CD14-positive monocyte (primary cell): ENCODE results near the gene CARS2. TPM values are rescaled to one million over a fixed set of nuclear protein-coding genes. Genes with fewer than 3 reads are reported as not detected.
A peak's percentile ranks its signal among the peaks of the same experiment; 100 is the strongest.

Experiments
- DNase-seq, 3 donors: peaks; one replicate each; pipeline ENCODE4 v3.0.0-alpha.2; 2011 to 2022
- H2AFZ ChIP-seq: 2 replicates; pipeline ENCODE4 v1.6.0; 2012; ENCODE audit warnings: mild to moderate bottlenecking, low read depth, low read length, inconsistent platforms; ENCODE audit not compliant: insufficient read depth, poor library complexity, severe bottlenecking
- H3K27ac ChIP-seq, 2 donors: 1 replicate in 1 of 2; 2 replicates in 1 of 2; pipeline ENCODE4 v1.5.1; 2012 to 2013; ENCODE audit warnings: low read length in 2 of 2, control low read depth in 1 of 2, inconsistent platforms in 1 of 2, low read depth in 1 of 2, mild to moderate bottlenecking in 1 of 2
- H3K27me3 ChIP-seq, 2 donors: one replicate each; pipeline versions ENCODE4 v1.6.0 to v1.6.1; 2011 to 2013; ENCODE audit warnings: low read length in 2 of 2; ENCODE audit not compliant: control insufficient read depth in 2 of 2, insufficient read depth in 2 of 2
- H3K36me3 ChIP-seq, 2 donors: replicated peaks in 1 of 2; 1 replicate in 1 of 2; 2 replicates in 1 of 2; pipeline versions ENCODE4 v1.5.1 to v1.6.1; 2012 to 2013; ENCODE audit warnings: low read length in 2 of 2, control low read depth in 1 of 2, inconsistent platforms in 1 of 2, mild to moderate bottlenecking in 1 of 2; ENCODE audit not compliant: insufficient read depth in 2 of 2, control insufficient read depth in 1 of 2
- H3K4me1 ChIP-seq, 2 donors: 1 replicate in 1 of 2; 2 replicates in 1 of 2; pipeline versions ENCODE4 v1.5.1 to v1.6.1; 2012 to 2013; ENCODE audit warnings: low read length in 2 of 2, control low read depth in 1 of 2, inconsistent platforms in 1 of 2, mild to moderate bottlenecking in 1 of 2, moderate library complexity in 1 of 2; ENCODE audit not compliant: insufficient read depth in 2 of 2, control insufficient read depth in 1 of 2
- H3K4me2 ChIP-seq: replicated peaks from 2 replicates; pipeline ENCODE3; 2012; ENCODE audit warnings: low read length, moderate library complexity, mild to moderate bottlenecking; ENCODE audit not compliant: poor library complexity, severe bottlenecking; ENCODE audit errors: extremely low read depth
- H3K4me3 ChIP-seq, 3 experiments: fragments of 200-600 bp in 1 of 3; sonication (generic) in 1 of 3; replicated peaks in 1 of 3; 1 replicate in 2 of 3; 2 replicates in 1 of 3; pipeline ENCODE4 v1.5.1; 2011 to 2013; ENCODE audit warnings: low read length in 3 of 3, mild to moderate bottlenecking in 3 of 3, control low read depth in 2 of 3, low read depth in 2 of 3, inconsistent platforms in 1 of 3, moderate library complexity in 1 of 3
- H3K79me2 ChIP-seq: 2 replicates; pipeline ENCODE4 v1.6.0; 2012; ENCODE audit warnings: mild to moderate bottlenecking, control low read depth, inconsistent platforms, low read length, moderate library complexity; ENCODE audit not compliant: insufficient read depth
- H3K9ac ChIP-seq: 2 replicates; pipeline ENCODE4 v1.6.0; 2017; ENCODE audit warnings: low read length, mild to moderate bottlenecking; ENCODE audit not compliant: insufficient read depth, poor library complexity, severe bottlenecking
- H3K9me3 ChIP-seq, 2 donors: replicated peaks in 1 of 2; 1 replicate in 1 of 2; 2 replicates in 1 of 2; pipeline versions ENCODE4 v1.5.1 to v1.6.1; 2012 to 2013; ENCODE audit warnings: low read length in 2 of 2, control low read depth in 1 of 2; ENCODE audit not compliant: control insufficient read depth in 1 of 2, insufficient read depth in 1 of 2
- H4K20me1 ChIP-seq: 2 replicates; pipeline ENCODE4 v1.6.0; 2012; ENCODE audit warnings: mild to moderate bottlenecking, low read length, control low read depth, moderate library complexity; ENCODE audit not compliant: insufficient read depth
- H3K27ac Mint-ChIP-seq, 7 donors: one replicate each; pipeline ENCODE4 v1.8.0; 2020; ENCODE audit warnings: mild to moderate bottlenecking in 7 of 7, mixed read lengths in 7 of 7, moderate library complexity in 6 of 7, inconsistent platforms in 2 of 7
- H3K27me3 Mint-ChIP-seq, 3 donors: one replicate each; pipeline ENCODE4 v1.8.0; 2021 to 2022; ENCODE audit warnings: low read depth in 3 of 3, mild to moderate bottlenecking in 3 of 3, mixed read lengths in 3 of 3, moderate library complexity in 3 of 3, inconsistent platforms in 1 of 3
- H3K36me3 Mint-ChIP-seq, 2 donors: one replicate each; pipeline ENCODE4 v1.8.0; 2020; ENCODE audit warnings: mixed read lengths in 2 of 2, inconsistent platforms in 1 of 2, mild to moderate bottlenecking in 1 of 2
- H3K4me1 Mint-ChIP-seq: one replicate; pipeline ENCODE4 v1.8.0; 2020; ENCODE audit warnings: mild to moderate bottlenecking, mixed read lengths
- H3K4me3 Mint-ChIP-seq, 2 donors: one replicate each; pipeline ENCODE4 v1.8.0; 2020; ENCODE audit warnings: mild to moderate bottlenecking in 2 of 2, mixed read lengths in 2 of 2, moderate library complexity in 1 of 2
- H3K9me3 Mint-ChIP-seq, 7 donors: one replicate each; pipeline ENCODE4 v1.8.0; 2020 to 2022; ENCODE audit warnings: mixed read lengths in 7 of 7, mild to moderate bottlenecking in 6 of 7, moderate library complexity in 6 of 7, inconsistent platforms in 2 of 7
- CTCF ChIP-seq: fragments of 200-600 bp; IDR thresholded peaks from one replicate; pipeline ENCODE4 v1.8.0; 2022; ENCODE audit warnings: antibody characterized with exemption, mild to moderate bottlenecking
- WGBS: methylation state at CpG from one replicate; pipeline ENCODE4 v1.1.5; 2013; ENCODE audit warnings: missing lambda C conversion rate; ENCODE audit not compliant: insufficient coverage; 5-methylcytosine and 5-hydroxymethylcytosine counted together
- intact Hi-C, 2 donors: fragments of 100-400 bp; cut with micrococcal nuclease; formaldehyde crosslinking; loops; one replicate each; pipeline versions ENCODE4 v1.15.0 to v1.15.1; 2023
- polyA plus RNA-seq, 3 donors: library from polyadenylated mRNA; depleted of rRNA in 1 of 3; unstranded in 2 of 3; stranded (reverse) in 1 of 3; fragments of 300-500 nt in 2 of 3; fragments of >200 nt in 1 of 3; fragmentation: Illumina TruSeq in 2 of 3; gene quantifications; 1 replicate in 2 of 3; 2 replicates in 1 of 3; pipeline ENCODE4 v1.2.3, GENCODE V29; 2012 to 2021

CARS2 gene
- polyA plus RNA-seq, 3 donors: 130 to 305 (median 227) TPM

GRCh38 chr13:110646442-110647364 lies 59.2 kb downstream of the CARS2 start:
- no peak overlapping the region for H3K4me3 ChIP-seq
- Mint-ChIP-seq H3K27me3 (peaks cover 0 to 2% (median 0%) of the 10 kb centered on the region in 3 donors), H3K4me3 (peak overlapping the region in 1 of 2 donors; percentile 24), H3K9me3 (no peaks in the 10 kb centered on the region), H3K4me1 (peaks cover 16% of the 10 kb centered on the region), H3K27ac (peak overlapping the region in 4 of 7 donors; percentile 40 to 66 (median 60)), H3K36me3 (peaks cover 78 to 95% of the 10 kb centered on the region in 2 donors)
- intact Hi-C loops: loop anchor here in 1 of 2 donors (5.0 kb wide), 1 partner anchor 171 kb away; no protein-coding TSS in a partner anchor
- H3K4me1 ChIP-seq: peaks cover 8 to 16% of the 10 kb centered on the region in 2 donors
- H4K20me1 ChIP-seq: peaks cover 88% of the 10 kb centered on the region
- no peak overlapping the region for H3K9ac ChIP-seq
- WGBS: 97% methylated on average over 26 of the region's 29 CpGs
- TF ChIP-seq CTCF: no peak
- peak overlapping the region in 1 of 2 donors; percentile 59 for H3K27ac ChIP-seq
- H3K36me3 ChIP-seq: peaks cover 89 to 99% of the 10 kb centered on the region in 2 donors
- H3K79me2 ChIP-seq: peaks cover 32% of the 10 kb centered on the region
- H3K4me2 ChIP-seq: no peak overlapping the region
- no peak for DNase-seq
- no peaks in the 10 kb centered on the region for H3K9me3 ChIP-seq
- H2AFZ ChIP-seq: no peak overlapping the region
- no peaks in the 10 kb centered on the region for H3K27me3 ChIP-seq

GRCh38 chr13:110645750-110646149 lies 60.2 kb downstream of the CARS2 start:
- WGBS: 96% methylated on average over 11 of the region's 15 CpGs
- Histone ChIP-seq H3K4me2 (no peak overlapping the region), H4K20me1 (peaks cover 88% of the 10 kb centered on the region), H3K9me3 (no peaks in the 10 kb centered on the region), H3K36me3 (peaks cover 90 to 99% of the 10 kb centered on the region in 2 donors), H3K4me1 (peaks cover 8 to 16% of the 10 kb centered on the region in 2 donors), H3K4me3 (no peak overlapping the region), H3K79me2 (peaks cover 23% of the 10 kb centered on the region), H3K27ac (peak overlapping the region in 1 of 2 donors; percentile 59), H2AFZ (no peak overlapping the region), H3K9ac (no peak overlapping the region), H3K27me3 (no peaks in the 10 kb centered on the region)
- Mint-ChIP-seq H3K36me3 (peaks cover 76 to 95% of the 10 kb centered on the region in 2 donors), H3K9me3 (no peaks in the 10 kb centered on the region), H3K27ac (peak overlapping the region in 6 of 7 donors; percentile 51 to 78 (median 58)), H3K4me3 (no peak overlapping the region), H3K27me3 (no peaks in the 10 kb centered on the region), H3K4me1 (peaks cover 16% of the 10 kb centered on the region)
- intact Hi-C loops: loop anchor here (2.0 to 5.0 kb wide), 2 partner anchors 172 to 173 kb away; no protein-coding TSS in a partner anchor
- no peak for TF ChIP-seq CTCF
- DNase-seq: no peak
